GM19351 (cell line): Measurements from ENCODE around the gene SLC25A20.
"Not testable (repeated sequence)": the region's sequence is repeated elsewhere in the genome, so short reads cannot be mapped to it uniquely, and the experiment has no call there.

Source experiments
- ATAC-seq: cut with Tn5 transposase; IDR thresholded peaks from one replicate; pipeline ENCODE4 v1.9.1; 2021; ENCODE audit warnings: mild to moderate bottlenecking, moderate library complexity; ENCODE audit not compliant: unreplicated experiment

Gene SLC25A20

DNA sequence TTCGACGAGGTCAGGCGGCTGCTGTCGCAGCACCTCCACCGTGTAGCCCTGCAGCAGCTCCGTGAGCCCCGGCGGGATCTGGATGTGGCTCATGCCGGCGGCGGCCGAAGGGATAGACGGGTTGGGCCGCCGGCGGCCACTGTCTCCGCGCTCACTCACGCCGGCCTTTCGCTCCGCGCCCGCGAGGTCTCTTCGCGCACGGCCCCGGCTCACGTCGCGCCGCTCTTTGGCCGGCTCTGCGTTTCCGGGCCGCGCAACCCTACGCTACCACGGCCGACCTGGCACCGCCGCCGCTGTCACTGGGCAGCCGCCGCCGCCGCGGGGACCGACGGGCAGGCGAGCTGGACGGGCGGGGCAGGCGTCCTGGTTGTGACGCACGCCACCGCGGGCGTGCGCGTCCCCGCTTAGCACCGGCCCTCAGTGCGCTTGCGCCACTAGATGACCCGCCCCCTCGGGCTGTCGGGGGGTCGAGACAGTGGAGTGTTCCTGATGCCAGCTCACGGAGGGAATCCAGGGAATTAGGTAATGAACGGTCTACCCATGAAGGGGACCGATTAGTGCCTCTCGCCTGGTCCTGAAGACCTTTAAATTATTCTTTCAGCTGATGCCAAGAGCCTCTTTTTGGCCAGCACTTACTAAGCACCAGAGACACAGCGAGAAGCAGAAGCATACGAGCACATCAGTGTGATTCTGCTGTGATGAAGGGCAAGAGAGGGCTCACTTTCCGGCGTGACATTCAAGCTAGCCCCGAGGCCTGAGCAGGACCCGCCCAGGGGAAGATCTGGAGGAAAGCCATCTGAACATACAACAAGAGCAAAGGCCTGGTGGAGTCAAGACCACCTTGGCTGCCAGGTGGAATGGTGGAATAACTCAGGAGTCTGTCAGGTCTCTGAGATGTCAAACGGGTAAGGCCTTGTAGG lies 50.9 kb downstream of the SLC25A20 start, which contains the start of gene PRKAR2A:
TSS of gene PRKAR2A (minus strand) at position 371 of the 920 bp plus-strand sequence. CDS start at position 93, 278 bp downstream.
- peak; percentile 80 for ATAC-seq

DNA sequence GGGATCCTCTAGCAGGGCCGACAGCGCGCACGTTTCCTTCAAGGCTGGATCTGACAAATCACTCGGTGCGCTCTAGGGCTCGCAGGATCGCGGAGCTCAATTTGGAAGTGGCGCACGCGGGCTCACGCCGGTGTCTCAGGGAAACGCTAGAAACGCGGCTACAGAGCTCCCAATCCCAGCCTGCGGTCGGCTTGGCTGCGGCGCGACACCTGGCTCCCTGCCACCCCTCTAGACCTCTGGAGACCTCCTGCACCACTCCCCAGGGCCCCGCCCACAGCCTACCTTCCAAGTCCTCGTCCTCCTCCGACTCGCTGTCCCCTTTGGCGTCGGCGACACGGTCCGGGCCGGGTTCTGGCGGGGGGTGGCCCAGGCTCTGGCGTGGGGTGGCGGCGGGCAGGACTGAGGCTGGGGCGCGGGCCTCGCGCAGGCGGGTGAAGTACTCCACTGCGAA lies 51.6 kb downstream of the SLC25A20 start:
- peak; percentile 31 for ATAC-seq

DNA sequence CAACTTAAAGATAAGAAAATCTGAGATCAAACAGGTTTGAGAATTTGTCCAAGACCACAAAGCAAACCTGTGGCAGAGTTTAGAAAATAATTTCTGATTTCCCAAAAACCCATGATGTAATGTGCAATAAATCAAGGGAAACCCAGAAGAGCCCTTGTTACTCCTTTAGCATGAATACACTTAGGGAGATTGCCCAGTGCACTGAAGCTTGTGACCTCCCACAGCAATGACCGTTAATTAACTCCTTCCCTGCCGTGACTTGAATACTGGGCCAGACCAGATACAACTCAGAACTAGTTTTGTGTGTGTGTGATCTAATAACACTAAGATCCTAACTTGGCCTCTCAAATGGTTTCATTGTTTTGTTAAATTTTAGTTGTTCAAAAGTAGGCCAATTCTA lies 53.5 kb downstream of the SLC25A20 start:
- no peak for ATAC-seq

DNA sequence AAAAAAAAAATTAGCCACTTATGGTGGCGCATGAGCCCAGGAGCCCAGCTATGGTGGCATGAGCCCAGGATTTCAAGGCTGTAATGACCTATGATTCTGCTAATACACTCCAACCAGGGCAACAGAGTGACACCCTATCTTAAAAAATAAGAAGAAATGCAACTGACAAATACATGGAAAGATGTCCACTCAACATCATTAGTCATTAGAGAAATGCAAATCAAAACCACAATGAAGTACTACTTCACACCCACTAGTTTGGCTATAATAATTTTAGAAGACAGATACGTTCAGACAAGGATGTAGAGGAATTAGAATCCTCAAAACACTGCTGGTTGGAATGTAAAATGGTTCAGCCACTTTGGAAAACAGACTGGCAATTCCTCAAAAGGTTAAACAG lies 61.5 kb downstream of the SLC25A20 start:
- no peak for ATAC-seq

DNA sequence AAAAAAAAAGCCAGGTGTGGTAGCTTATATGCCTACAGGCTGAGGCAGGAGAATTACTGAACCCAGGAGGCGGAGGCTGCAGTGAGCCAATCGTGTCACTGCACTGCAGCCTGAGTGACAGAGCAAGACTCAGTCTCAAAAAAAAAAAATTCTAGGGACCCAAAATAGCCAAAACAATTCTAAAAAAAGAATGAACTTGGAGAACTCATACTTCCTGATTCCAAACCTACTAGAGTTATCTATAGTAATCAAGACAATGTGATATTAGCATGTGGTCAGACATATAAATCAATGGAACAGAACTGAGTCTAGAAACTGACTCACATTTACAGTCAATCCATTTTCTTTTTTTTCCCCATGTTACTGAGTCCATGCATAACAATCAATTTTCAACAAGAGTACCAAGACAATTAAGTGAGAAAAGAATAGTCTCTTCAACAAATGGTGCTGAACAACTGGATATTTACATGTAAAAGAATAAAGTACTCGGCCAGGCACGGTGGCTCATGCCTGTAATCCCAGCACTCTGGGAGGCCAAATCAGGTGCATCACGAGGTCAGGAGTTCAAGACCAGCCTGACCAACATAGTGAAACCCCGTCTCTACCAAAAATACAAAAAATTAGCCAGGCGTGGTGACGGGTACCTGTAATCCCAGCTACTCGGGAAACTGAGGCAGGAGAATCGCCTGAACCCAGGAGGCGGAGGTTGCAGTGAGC lies 62.9 kb downstream of the SLC25A20 start:
- ATAC-seq = no peak

DNA sequence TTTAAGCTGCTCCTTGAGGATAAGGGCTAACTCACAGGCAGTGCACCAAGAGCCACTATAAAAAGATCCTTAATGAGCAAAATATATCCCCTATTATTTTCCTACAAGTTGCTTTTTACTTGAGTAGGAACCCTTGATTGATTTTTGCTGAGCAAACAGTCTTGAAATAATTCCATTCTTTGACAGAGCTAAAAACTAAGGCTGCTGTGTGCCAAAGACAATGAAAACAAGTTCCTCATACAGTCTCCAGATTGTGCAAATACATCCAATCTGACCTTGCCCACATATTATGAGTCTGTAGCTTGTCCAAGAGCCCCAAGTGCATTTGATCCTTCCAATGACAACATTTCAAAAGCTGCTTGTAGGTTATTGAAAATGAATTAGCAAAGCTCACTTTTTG lies 66.0 kb downstream of the SLC25A20 start:
- no peak for ATAC-seq

DNA sequence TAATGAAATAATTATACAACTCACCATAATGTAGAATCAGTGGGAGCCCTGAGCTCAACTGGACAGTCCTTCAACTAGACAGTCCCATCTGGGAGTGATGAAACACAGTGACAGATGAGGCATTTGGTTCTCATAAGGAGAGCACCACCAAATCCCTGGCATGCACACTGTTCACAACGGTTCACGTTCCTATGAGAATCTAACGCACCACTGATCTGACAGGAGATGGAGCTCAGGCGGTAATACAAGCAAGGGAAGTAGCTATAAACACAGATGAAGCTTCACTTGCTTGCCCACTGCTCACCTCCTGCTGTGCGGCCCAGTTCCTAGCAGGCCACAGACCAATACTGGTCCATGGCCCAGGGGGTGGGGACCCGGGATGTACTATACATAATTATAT lies 68.0 kb downstream of the SLC25A20 start:
- ATAC-seq = no peak

DNA sequence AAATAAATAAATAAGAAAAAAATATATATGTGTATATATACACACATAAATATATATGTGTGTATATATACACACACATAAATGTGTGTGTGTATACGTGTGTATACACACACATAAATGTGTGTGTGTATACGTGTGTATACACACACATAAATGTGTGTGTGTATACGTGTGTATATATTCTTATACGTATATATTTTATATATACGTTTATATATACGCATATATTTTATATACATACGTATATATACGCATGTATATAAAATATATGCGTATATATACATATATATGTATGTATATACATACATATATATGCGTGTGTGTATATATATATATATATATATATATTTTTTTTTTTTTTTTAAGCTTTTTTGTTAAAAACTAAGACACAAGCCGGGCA lies 69.2 kb downstream of the SLC25A20 start:
- ATAC-seq = not testable (repeated sequence)

DNA sequence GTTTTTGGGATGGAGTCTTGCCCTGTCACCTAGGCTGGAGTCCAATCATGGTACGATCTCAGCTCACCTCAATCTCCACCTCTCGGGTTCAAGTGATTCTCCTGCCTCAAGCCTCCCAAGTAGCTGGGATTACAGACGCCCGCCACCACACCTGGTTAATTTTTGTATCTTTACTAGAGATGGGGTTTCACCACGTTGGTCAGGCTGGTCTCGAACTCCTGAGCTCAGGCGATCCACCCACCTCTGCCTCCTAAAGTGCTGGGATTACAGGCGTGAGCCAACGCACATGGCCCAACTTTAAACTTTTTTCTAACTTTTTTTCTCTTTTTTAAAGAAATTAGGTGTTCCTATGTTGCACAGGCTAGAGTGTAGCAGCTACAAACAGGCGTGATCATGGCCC lies 70.8 kb downstream of the SLC25A20 start:
- ATAC-seq = not testable (repeated sequence)

DNA sequence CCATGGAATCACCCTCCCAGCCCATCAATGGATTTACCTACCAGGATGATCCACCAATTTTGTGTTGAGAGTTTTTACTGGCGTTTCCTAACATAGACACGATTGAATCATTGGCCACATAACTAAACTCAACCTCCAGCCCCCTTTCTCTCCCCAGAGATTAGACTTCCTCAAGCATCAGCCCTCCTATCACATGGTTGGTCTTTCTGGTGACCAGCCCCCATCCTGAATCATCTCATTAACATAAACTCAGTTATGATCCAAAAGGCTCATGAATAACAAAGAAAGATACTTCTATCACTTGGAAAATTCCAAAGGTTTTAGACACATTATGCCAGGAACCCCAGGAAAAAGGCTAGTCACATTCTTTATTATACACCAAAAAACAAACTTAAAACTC lies 72.2 kb downstream of the SLC25A20 start:
- ATAC-seq = no peak

DNA sequence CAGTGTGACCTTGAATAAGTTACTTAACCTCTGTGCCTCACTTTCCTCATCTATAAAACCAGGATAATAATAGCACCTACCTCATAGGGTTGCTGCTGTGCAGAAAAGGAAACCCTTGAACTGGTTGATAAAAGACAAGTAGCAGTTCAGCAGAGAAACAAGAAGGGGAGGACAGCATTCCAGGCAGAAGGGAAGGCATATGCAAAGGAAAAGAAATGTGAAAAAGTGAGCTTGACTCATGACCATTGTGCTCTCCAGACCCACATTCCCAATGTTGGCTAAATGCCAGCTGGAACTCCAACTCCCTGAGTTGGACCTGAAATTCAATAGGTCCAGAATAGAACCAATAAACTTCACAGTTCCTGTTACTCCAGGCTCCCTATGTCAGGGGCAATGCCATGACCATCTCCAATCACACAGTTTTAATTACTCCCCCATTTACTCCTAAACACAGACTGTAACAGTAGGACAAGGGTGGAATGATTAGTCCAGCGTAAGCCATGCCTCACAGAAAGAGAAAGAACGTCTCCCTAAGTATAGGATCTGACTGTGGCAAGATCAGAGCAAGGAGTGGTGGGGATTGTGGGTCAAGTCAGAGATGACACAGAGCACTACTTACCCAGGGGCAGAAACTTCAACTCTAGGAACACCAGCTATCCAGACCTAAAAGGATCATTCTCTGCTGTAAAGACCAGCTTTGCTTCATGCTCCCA lies 77.9 kb downstream of the SLC25A20 start:
- ATAC-seq = no peak

DNA sequence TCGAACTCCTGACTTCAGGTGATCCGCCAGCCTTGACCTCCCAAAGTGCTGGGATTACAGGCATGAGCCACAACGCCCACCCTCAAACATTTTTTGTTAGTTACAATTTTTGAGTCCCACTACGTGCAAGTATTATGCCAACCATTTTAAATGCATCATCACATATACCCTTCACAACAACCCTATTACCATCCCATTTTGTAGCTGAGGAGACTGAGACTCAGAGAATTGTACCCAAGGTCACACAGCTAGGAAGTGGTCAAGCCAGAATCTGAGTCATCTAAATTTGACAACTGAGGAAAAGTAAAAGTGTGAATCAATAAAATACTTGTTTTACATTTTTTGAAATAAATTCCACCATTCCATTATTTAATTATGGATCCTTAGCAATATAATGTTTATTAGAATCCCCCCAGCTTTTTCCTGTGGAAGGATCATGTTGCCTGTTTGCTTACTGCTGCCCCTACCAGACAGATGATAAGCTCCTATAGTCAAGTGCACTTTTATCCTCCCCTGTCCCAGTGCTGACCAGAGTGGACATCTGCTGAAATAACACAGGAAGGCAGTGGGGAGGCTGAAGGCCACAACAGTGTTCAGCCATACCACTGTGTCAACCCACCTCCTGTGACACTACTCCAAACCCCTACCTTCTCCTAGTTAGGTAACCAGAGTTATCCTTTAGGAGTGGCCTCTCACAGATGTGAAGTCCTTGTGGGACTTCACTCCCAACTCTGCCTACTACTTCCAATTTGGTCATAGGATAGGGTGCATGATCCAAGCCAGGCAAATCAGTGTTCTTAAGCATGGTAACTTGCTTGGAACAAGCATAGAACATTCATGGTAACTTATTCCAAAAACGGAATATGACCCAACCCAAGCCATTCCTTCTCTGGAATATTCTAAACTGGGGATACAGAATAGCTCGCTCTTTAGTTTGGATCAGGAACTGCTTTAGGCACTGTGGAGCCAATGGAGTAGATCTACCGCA lies 79.2 kb downstream of the SLC25A20 start:
- ATAC-seq = no peak

DNA sequence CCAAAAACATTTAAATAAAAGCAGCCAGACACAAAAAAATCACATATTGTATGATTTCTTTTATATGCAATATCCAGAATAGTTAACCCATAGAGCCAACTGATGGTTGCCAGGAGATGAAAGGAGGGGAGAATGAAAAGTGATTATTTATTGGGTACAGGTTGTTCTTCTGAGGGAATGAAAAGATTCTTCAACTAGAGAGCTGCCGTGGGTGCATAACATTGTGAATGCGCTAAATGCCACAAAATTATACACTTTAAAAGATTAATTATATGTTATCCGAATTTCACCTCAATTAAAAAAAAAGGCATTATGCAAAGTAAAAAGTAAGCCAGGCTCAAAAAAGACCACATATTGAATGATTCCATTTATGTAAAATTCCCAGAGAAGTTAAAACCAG lies 87.2 kb downstream of the SLC25A20 start:
- no peak for ATAC-seq
